SK-N-DZ (cell line): ENCODE measurements around the gene KCMF1.
A peak's percentile ranks its signal among the peaks of the same experiment; 100 is the strongest.

ENCODE experiments used
- DNase-seq: peaks from one replicate; pipeline ENCODE4 v3.0.0-alpha.2; 2015; ENCODE audit warnings: low spot score
- small RNA-seq, 2 experiments: library from RNA; depleted of rRNA; stranded (forward); fragments of <200 nt; gene quantifications; one replicate each; pipeline ENCODE3, GENCODE V24; 2014

KCMF1 gene

GRCh38 chr2:85078536-85078935 lies 107.6 kb downstream of the KCMF1 start:
- DNase-seq: no peak

DNA sequence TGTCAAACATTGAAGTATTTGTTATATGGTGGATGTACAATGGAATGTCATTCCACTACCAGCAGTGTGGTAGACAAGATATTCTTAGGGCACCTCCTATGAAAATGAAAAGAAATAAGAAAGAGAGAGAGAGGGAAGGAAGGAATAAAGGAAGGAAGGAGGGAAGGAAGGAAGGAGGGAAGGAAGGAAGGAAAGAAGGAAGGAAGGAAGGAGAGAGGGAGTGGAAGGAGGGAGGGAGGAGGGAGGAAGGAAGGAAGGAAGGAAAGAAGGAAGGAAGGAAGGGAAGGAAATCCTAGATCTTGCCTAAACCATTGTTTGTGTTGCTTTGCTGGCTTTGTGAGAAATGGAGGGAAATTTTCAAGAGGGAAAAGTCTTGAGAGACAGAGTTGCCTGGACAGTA lies 112.1 kb downstream of the KCMF1 start:
- DNase-seq: no peak

- no peak for DNase-seq
These were observed 114.6 kb downstream of the KCMF1 start for GRCh38 chr2:85085563-85085962.

GRCh38 chr2:85087541-85087940 lies 116.6 kb downstream of the KCMF1 start:
- no peak for DNase-seq

DNA sequence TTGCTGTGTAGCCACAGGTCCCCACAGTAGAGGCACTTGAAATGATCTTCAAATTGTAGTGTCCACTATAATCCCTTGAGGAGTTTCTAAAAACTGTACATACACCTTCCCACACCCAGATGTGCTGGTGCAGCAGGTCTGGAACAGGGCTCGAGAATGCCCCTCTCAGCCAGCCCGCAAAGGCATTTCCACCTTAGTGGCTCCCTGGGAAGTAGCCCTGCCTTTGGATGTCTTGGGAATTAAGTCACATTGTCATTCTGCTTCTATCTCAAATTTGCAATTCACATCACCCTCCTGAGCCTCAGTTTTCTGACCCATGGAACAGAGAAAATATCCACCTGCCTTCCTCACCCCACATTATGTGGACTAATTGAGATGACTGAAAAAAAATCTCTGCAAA lies 118.0 kb downstream of the KCMF1 start:
- no peak for DNase-seq

- no peak for DNase-seq
These were observed 118.6 kb downstream of the KCMF1 start for GRCh38 chr2:85089585-85089984.

- no peak for DNase-seq
These were observed 120.9 kb downstream of the KCMF1 start for GRCh38 chr2:85091838-85092237.

DNA sequence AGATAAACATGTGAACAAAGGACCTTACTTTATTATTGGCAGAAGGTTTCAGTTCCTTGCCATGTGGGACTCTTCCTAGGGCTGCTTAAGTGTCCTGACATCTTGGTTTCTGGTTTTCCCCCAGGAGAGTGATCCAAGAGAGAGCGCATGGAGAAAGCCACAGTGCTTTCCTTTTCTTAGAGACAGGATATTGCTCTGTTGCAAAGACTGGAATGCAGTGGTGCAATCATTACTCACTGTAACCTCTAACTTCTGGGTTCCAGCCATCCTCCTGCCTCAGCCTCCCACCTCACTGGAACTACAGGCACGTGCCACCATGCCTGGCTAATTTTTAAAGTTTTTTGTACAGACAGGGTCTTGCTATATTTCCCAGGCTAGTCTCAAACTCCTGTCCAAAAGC lies 124.1 kb downstream of the KCMF1 start:
- DNase-seq: no peak

GRCh38 chr2:85096616-85097015 lies 125.7 kb downstream of the KCMF1 start:
- DNase-seq: no peak

DNA sequence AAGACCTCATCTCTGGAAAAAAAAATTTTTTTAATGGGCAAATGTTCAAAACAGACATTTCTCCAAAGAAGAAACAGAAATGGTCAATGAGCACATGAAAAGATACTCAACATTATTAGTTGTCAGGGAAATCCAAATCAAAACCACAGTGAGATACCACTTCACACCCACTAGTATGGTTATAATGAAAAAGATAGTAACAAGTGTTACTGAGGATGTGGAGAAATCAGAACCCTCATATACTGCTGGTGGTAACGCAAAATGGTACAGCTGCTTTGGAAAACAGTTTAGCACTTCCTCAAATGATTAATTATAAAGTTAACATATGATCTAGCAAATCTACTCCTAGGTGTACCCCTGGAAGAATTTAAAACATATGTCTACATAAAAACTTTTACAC lies 133.3 kb downstream of the KCMF1 start:
- DNase-seq: no peak

DNA sequence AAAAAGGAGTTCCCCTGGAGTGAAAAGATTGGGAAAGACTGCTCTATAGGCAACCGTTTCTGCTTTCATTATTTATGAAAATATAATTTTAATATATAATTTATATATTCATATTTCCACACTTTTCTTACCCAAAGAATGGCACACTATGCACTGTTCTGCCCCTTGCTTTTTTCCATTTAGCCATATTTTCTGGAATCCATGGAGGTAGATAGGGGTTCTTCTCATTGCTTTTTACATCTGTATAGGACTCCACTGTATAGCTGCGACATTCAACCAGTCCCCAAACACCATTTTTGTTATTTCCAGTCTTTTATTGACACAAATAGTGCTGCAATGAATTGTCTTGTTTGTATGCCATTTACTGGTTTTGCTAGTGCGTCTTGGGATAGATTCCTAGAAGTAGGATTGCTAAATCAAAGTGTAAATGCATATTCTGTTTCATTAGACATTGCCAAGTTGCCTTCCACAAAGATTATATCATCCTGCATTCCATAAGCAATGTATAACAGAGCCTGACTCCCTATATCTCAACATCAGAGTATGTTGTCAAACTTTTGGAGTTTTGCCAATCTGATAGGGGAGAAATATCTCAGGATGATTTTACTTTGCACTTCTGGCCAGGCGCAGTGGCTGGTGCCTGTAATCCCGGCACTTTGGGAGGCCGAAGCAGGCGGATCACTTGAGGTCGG lies 135.7 kb downstream of the KCMF1 start:
- peak; percentile 31 for DNase-seq

Small RNA genes within 50 kb of the gene (small RNA-seq; reads per million reads assigned to genes)
- 0 to 0.04 reads per million in 2 experiments for gene AC078974.1
